Thoracic aorta (tissue), 2 donors: ENCODE results near the gene CDC123. TPM values are rescaled to one million over a fixed set of nuclear protein-coding genes. Genes with fewer than 3 reads are reported as not detected.
A peak's percentile ranks its signal among the peaks of the same experiment; 100 is the strongest.
"Not testable (repeated sequence)": the region's sequence is repeated elsewhere in the genome, so short reads cannot be mapped to it uniquely, and the experiment has no call there.

Experiments
- ATAC-seq: fragments of 150-250 bp; one replicate; pipeline ENCODE4 v1.8.0; 2017; ENCODE audit warnings: low read depth; ENCODE audit not compliant: insufficient number of reproducible peaks, low FRiP score
- DNase-seq: peaks from one replicate; pipeline ENCODE4 v3.0.0-alpha.2; 2020; ENCODE audit warnings: low spot score
- H3K27ac ChIP-seq, 2 donors: fragments of 200-600 bp; sonication (generic); 1 replicate in 1 of 2; 2 replicates in 1 of 2; pipeline ENCODE4 v1.5.1; 2016; ENCODE audit warnings: mild to moderate bottlenecking in 2 of 2, moderate library complexity in 2 of 2
- H3K27me3 ChIP-seq: fragments of 200-600 bp; sonication (generic); replicated peaks from 2 replicates; pipeline ENCODE4 v1.6.0; 2016; ENCODE audit warnings: mild to moderate bottlenecking; ENCODE audit not compliant: insufficient read depth
- H3K36me3 ChIP-seq: fragments of 200-600 bp; sonication (generic); one replicate; pipeline ENCODE4 v1.5.1; 2016
- H3K4me1 ChIP-seq, 2 donors: fragments of 200-600 bp; sonication (generic); 1 replicate in 1 of 2; 2 replicates in 1 of 2; pipeline versions ENCODE4 v1.5.1 to v1.6.0; 2016; ENCODE audit warnings: low read depth in 2 of 2, mild to moderate bottlenecking in 1 of 2; ENCODE audit not compliant: control insufficient read depth in 1 of 2
- H3K4me3 ChIP-seq: fragments of 200-600 bp; sonication (generic); 2 replicates; pipeline ENCODE4 v1.5.1; 2016; ENCODE audit warnings: mild to moderate bottlenecking
- H3K9me3 ChIP-seq: fragments of 200-600 bp; sonication (generic); 2 replicates; pipeline ENCODE4 v1.5.1; 2016
- CTCF ChIP-seq: fragments of 200-600 bp; sonication (generic); IDR thresholded peaks from one replicate; pipeline ENCODE4 v1.5.1; 2019; ENCODE audit warnings: antibody characterized with exemption
- total RNA-seq, 2 donors: library from RNA; depleted of rRNA; stranded (reverse); fragments of >200 nt; gene quantifications; one replicate each; pipeline versions ENCODE4 v1.1.0 to v1.2.3, GENCODE V29; 2016

CDC123 gene
- total RNA-seq, 2 donors from 2014 or later = 74.2 to 171 TPM

GRCh38 chr10:12228851-12229250 is 32.9 kb downstream of the CDC123 start:
- Histone ChIP-seq H3K36me3 (peaks cover 6% of the 10 kb centered on the region), H3K4me3 (no peak overlapping the region), H3K4me1 (peaks cover 12% of the 10 kb centered on the region in 2 donors), H3K9me3 (no peaks in the 10 kb centered on the region), H3K27me3 (no peaks in the 10 kb centered on the region), H3K27ac (no peak overlapping the region)
- no peak for TF ChIP-seq CTCF
- DNase-seq = no peak
- ATAC-seq = no peak

GRCh38 chr10:12234687-12235086 is 38.7 kb downstream of the CDC123 start:
- ATAC-seq, H3K9me3 ChIP-seq, H3K4me3 ChIP-seq, H3K27me3 ChIP-seq, DNase-seq: not testable (repeated sequence)
- Histone ChIP-seq H3K27ac (peak overlapping the region; percentile 35 to 76), H3K4me1 (peaks cover 7 to 25% of the 10 kb centered on the region in 2 donors), H3K36me3 (peaks cover 13% of the 10 kb centered on the region)

- Histone ChIP-seq H3K27ac (peak overlapping the region; percentile 35 to 76), H3K4me1 (peaks cover 7 to 25% of the 10 kb centered on the region in 2 donors), H3K4me3 (peak overlapping the region; percentile 18), H3K27me3 (no peaks in the 10 kb centered on the region), H3K36me3 (peaks cover 13% of the 10 kb centered on the region), H3K9me3 (no peaks in the 10 kb centered on the region)
- TF ChIP-seq CTCF = no peak
- ATAC-seq (peak; percentile 55), DNase-seq (no peak)
These were observed 39.2 kb downstream of the CDC123 start for GRCh38 chr10:12235116-12235694.

- H3K4me1 ChIP-seq = peaks cover 7 to 26% of the 10 kb centered on the region in 2 donors
- no peak for TF ChIP-seq CTCF
- peak overlapping the region; percentile 35 to 76 for H3K27ac ChIP-seq
- H3K36me3 ChIP-seq = peaks cover 13% of the 10 kb centered on the region
- peak; percentile 50 for ATAC-seq
- no peaks in the 10 kb centered on the region for H3K9me3 ChIP-seq
- no peak for DNase-seq
- peak overlapping the region; percentile 18 for H3K4me3 ChIP-seq
- H3K27me3 ChIP-seq = no peaks in the 10 kb centered on the region
These were observed 39.8 kb downstream of the CDC123 start for GRCh38 chr10:12235796-12236195.

- no peak overlapping the region for H3K27ac ChIP-seq
- H3K4me3 ChIP-seq = no peak overlapping the region
- peaks cover 10% of the 10 kb centered on the region for H3K36me3 ChIP-seq
- peaks cover 20 to 42% of the 10 kb centered on the region in 2 donors for H3K4me1 ChIP-seq
- no peaks in the 10 kb centered on the region for H3K27me3 ChIP-seq
- TF ChIP-seq CTCF = no peak
- DNase-seq (no peak), ATAC-seq (no peak)
- H3K9me3 ChIP-seq = no peaks in the 10 kb centered on the region
These were observed 41.6 kb downstream of the CDC123 start for GRCh38 chr10:12237265-12238220.
